H9 (cell line): Measurements from ENCODE around the gene NME4. TPM values are rescaled to one million over a fixed set of nuclear protein-coding genes. Genes with fewer than 3 reads are reported as not detected.

Experiments
- DNase-seq: peaks from one replicate; pipeline ENCODE4 v3.0.0-alpha.2; 2017
- H2AFZ ChIP-seq: one replicate; pipeline ENCODE4 v1.6.1; 2013; ENCODE audit warnings: mild to moderate bottlenecking, low read length, control low read depth, moderate library complexity
- H2AK5ac ChIP-seq: 2 replicates; pipeline ENCODE4 v1.6.1; 2013; ENCODE audit warnings: low read length, control low read depth, mixed read lengths; ENCODE audit not compliant: insufficient read length
- H2BK120ac ChIP-seq: one replicate; pipeline ENCODE4 v1.6.1; 2013; ENCODE audit warnings: low read depth, mild to moderate bottlenecking, low read length, control low read depth, inconsistent platforms; ENCODE audit not compliant: poor library complexity, severe bottlenecking
- H2BK12ac ChIP-seq: 2 replicates; pipeline ENCODE4 v1.6.1; 2013; ENCODE audit warnings: low read length, control low read depth, mixed read lengths, low read depth; ENCODE audit not compliant: insufficient read length
- H2BK15ac ChIP-seq: 2 replicates; pipeline ENCODE4 v1.6.1; 2013; ENCODE audit warnings: low read depth, low read length, control low read depth
- H2BK20ac ChIP-seq: one replicate; pipeline ENCODE4 v1.6.1; 2013; ENCODE audit warnings: low read depth, mild to moderate bottlenecking, low read length, control low read depth, inconsistent platforms; ENCODE audit not compliant: poor library complexity, severe bottlenecking
- H2BK5ac ChIP-seq: 2 replicates; pipeline ENCODE4 v1.6.1; 2013; ENCODE audit warnings: low read length, control low read depth, mixed read lengths; ENCODE audit not compliant: insufficient read length
- H3K14ac ChIP-seq: 2 replicates; pipeline ENCODE4 v1.6.1; 2013; ENCODE audit warnings: low read length, control low read depth; ENCODE audit not compliant: insufficient read depth
- H3K18ac ChIP-seq: 2 replicates; pipeline ENCODE4 v1.6.1; 2013; ENCODE audit warnings: low read depth, mild to moderate bottlenecking, mixed read lengths, low read length, control low read depth; ENCODE audit not compliant: insufficient read length
- H3K23ac ChIP-seq: 2 replicates; pipeline ENCODE4 v1.6.1; 2013; ENCODE audit warnings: low read length, control low read depth, mixed read lengths, low read depth; ENCODE audit not compliant: insufficient read length
- H3K23me2 ChIP-seq: 2 replicates; pipeline ENCODE4 v1.6.1; 2013; ENCODE audit warnings: low read depth, mild to moderate bottlenecking, mixed read lengths, low read length, control low read depth; ENCODE audit not compliant: insufficient read length, poor library complexity, severe bottlenecking
- H3K27ac ChIP-seq: 2 replicates; pipeline ENCODE4 v1.5.1; 2013; ENCODE audit warnings: low read length, control low read depth, mixed read lengths, low read depth; ENCODE audit not compliant: insufficient read length
- H3K27me3 ChIP-seq: 2 replicates; pipeline ENCODE4 v1.6.1; 2013; ENCODE audit warnings: low read length, control low read depth, inconsistent platforms; ENCODE audit not compliant: insufficient read depth
- H3K4ac ChIP-seq: 2 replicates; pipeline ENCODE4 v1.6.1; 2013; ENCODE audit warnings: low read depth, mild to moderate bottlenecking, control low read depth, inconsistent platforms, low read length, moderate library complexity
- H3K4me1 ChIP-seq: 2 replicates; pipeline ENCODE4 v1.6.1; 2013; ENCODE audit warnings: low read length, control low read depth, inconsistent platforms; ENCODE audit not compliant: insufficient read depth
- H3K4me2 ChIP-seq: 2 replicates; pipeline ENCODE4 v1.6.1; 2013; ENCODE audit warnings: low read length, control low read depth, mixed read lengths; ENCODE audit not compliant: insufficient read length, insufficient read depth
- H3K56ac ChIP-seq: 2 replicates; pipeline ENCODE4 v1.6.1; 2013; ENCODE audit warnings: low read depth, mild to moderate bottlenecking, mixed read lengths, low read length, control low read depth; ENCODE audit not compliant: insufficient read length
- H3K79me1 ChIP-seq: 2 replicates; pipeline ENCODE4 v1.6.1; 2013; ENCODE audit warnings: low read depth, mild to moderate bottlenecking, moderate library complexity, low read length, control low read depth, inconsistent platforms; ENCODE audit not compliant: insufficient read depth, poor library complexity, severe bottlenecking
- H3K79me2 ChIP-seq: 2 replicates; pipeline ENCODE4 v1.6.1; 2013; ENCODE audit warnings: low read length, control low read depth, inconsistent platforms; ENCODE audit not compliant: insufficient read depth
- H3K9ac ChIP-seq: 2 replicates; pipeline ENCODE4 v1.6.1; 2013; ENCODE audit warnings: low read length, control low read depth, mixed read lengths; ENCODE audit not compliant: insufficient read length; ENCODE audit errors: extremely low read depth
- H3K9me3 ChIP-seq: one replicate; pipeline ENCODE4 v1.6.1; 2013; ENCODE audit warnings: low read depth, low read length, inconsistent platforms; ENCODE audit not compliant: control insufficient read depth
- H3T11ph ChIP-seq: one replicate; pipeline ENCODE4 v1.6.1; 2013; ENCODE audit warnings: mild to moderate bottlenecking, low read length, control low read depth, inconsistent platforms
- H4K20me1 ChIP-seq: one replicate; pipeline ENCODE4 v1.6.1; 2013; ENCODE audit not compliant: control insufficient read depth, insufficient read length, insufficient read depth
- H4K5ac ChIP-seq: 2 replicates; pipeline ENCODE4 v1.6.1; 2013; ENCODE audit warnings: low read depth, mild to moderate bottlenecking, mixed read lengths, low read length, control low read depth; ENCODE audit not compliant: insufficient read length
- H4K8ac ChIP-seq: replicated peaks from 2 replicates; pipeline ENCODE4 v1.6.1; 2013; ENCODE audit warnings: low read length, control low read depth, mixed read lengths, low read depth; ENCODE audit not compliant: insufficient read length
- H4K91ac ChIP-seq: 2 replicates; pipeline ENCODE4 v1.6.1; 2013; ENCODE audit warnings: low read depth, mild to moderate bottlenecking, moderate library complexity, mixed read lengths, low read length, control low read depth; ENCODE audit not compliant: insufficient read length
- H3K27ac Mint-ChIP-seq, 3 experiments: 2 replicates in 2 of 3; 3 replicates in 1 of 3; pipeline ENCODE4 v1.8.0; 2020 to 2021; ENCODE audit warnings: mixed read lengths in 3 of 3, mild to moderate bottlenecking in 1 of 3, moderate library complexity in 1 of 3
- H3K27me3 Mint-ChIP-seq: 2 replicates; pipeline ENCODE4 v1.8.0; 2021; ENCODE audit warnings: low read depth, mild to moderate bottlenecking, moderate library complexity, mixed read lengths
- H3K36me3 Mint-ChIP-seq, 3 experiments: 2 replicates in 2 of 3; 3 replicates in 1 of 3; pipeline ENCODE4 v1.8.0; 2020 to 2021; ENCODE audit warnings: low read depth in 3 of 3, mixed read lengths in 3 of 3; ENCODE audit not compliant: insufficient read depth in 1 of 3
- H3K4me1 Mint-ChIP-seq, 2 experiments: 2 replicates each; pipeline ENCODE4 v1.8.0; 2020; ENCODE audit warnings: mixed read lengths in 2 of 2
- H3K4me3 Mint-ChIP-seq, 2 experiments: 2 replicates in 1 of 2; 3 replicates in 1 of 2; pipeline ENCODE4 v1.8.0; 2020 to 2021; ENCODE audit warnings: mild to moderate bottlenecking in 2 of 2, mixed read lengths in 2 of 2, moderate library complexity in 1 of 2
- H3K9me3 Mint-ChIP-seq, 2 experiments: 2 replicates in 1 of 2; 3 replicates in 1 of 2; pipeline ENCODE4 v1.8.0; 2020; ENCODE audit warnings: mild to moderate bottlenecking in 2 of 2, mixed read lengths in 2 of 2, moderate library complexity in 1 of 2
- WGBS: extraction: QIAGEN DNeasy Blood & Tissue Kit; methylation state at CpG from one replicate; pipeline ENCODE4 v1.1.7; 2013; ENCODE audit warnings: missing lambda C conversion rate, low lambda C conversion rate, mixed read lengths; ENCODE audit not compliant: insufficient read length; ENCODE audit errors: extremely low coverage; 5-methylcytosine and 5-hydroxymethylcytosine counted together
- total RNA-seq: library from RNA; stranded (reverse); gene quantifications from 2 replicates; pipeline ENCODE4 v1.2.1, GENCODE V29; 2021
- TF ChIP-seq, protein P1 (sequence below): fragments of 200-600 bp; sonication (generic); conservative IDR thresholded peaks from 3 replicates; pipeline ENCODE4 v1.8.0; 2021; ENCODE audit warnings: antibody characterized with exemption, mild to moderate bottlenecking

The NME4 gene
- total RNA-seq, 1 experiment from 2014 or later = 320 TPM

DNA sequence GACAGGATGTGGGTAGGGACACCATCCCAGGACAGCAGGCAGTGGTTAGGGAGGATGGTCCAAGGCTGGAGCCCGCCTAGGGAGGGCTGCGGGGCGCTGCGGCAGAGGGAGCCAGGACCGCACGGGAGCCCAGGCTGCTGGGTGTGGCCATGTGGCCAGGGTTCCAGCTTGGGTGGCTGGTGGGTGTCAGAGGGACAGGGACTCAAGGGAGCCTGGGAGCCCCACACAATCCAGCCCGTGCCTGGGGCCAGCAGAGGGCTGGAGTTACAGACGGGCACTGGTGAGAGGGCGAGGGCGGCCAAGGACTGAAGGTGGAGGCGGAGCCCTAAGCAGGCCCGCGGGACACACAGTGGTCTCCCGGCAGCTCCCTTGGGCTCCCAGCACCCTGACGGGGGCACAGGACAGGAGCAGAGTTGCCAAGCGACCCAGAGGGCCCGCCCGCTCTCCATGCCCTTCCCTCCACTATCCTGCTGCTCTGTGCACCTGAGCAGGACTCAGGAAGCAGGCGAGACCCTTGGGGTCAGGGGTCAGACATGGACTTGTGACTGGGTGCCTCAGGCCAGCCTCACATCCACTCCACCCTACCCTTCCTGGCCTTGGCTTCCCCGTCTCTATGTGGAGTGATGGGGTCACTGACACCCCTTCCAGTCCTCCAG, 33.8 kb upstream of the NME4 start:
- H3K9me3 ChIP-seq = no peaks in the 10 kb centered on the region
- no peak overlapping the region for H2BK120ac ChIP-seq
- no peak overlapping the region for H2BK5ac ChIP-seq
- H2BK15ac ChIP-seq = no peak overlapping the region
- H3K27ac ChIP-seq = no peak overlapping the region
- H3K23me2 ChIP-seq = no peaks in the 10 kb centered on the region
- no peaks in the 10 kb centered on the region for H3K4me1 ChIP-seq
- H3K79me1 ChIP-seq = no peaks in the 10 kb centered on the region
- H3K18ac ChIP-seq = no peak overlapping the region
- H3K23ac ChIP-seq = no peak overlapping the region
- Mint-ChIP-seq H3K9me3 (no peaks in the 10 kb centered on the region), H3K4me3 (no peak overlapping the region), H3K27ac (peak overlapping the region in 1 of 3 experiments; percentile 67; a peak in 1 of 7 replicates), H3K36me3 (peaks cover 3 to 19% (median 15%) of the 10 kb centered on the region in 3 experiments; a peak in 6 of 7 replicates), H3K4me1 (peaks cover 4 to 12% of the 10 kb centered on the region in 2 experiments; a peak in 3 of 4 replicates), H3K27me3 (peaks cover 9% of the 10 kb centered on the region)
- no peak overlapping the region for H3K9ac ChIP-seq
- no peak overlapping the region for H4K91ac ChIP-seq
- H2AK5ac ChIP-seq = no peak overlapping the region
- H4K8ac ChIP-seq = no peak overlapping the region
- no CpG with 5 or more reads among the region's 20 CpGs for WGBS
- no peak overlapping the region for H3K56ac ChIP-seq
- TF ChIP-seq, protein P1, sequence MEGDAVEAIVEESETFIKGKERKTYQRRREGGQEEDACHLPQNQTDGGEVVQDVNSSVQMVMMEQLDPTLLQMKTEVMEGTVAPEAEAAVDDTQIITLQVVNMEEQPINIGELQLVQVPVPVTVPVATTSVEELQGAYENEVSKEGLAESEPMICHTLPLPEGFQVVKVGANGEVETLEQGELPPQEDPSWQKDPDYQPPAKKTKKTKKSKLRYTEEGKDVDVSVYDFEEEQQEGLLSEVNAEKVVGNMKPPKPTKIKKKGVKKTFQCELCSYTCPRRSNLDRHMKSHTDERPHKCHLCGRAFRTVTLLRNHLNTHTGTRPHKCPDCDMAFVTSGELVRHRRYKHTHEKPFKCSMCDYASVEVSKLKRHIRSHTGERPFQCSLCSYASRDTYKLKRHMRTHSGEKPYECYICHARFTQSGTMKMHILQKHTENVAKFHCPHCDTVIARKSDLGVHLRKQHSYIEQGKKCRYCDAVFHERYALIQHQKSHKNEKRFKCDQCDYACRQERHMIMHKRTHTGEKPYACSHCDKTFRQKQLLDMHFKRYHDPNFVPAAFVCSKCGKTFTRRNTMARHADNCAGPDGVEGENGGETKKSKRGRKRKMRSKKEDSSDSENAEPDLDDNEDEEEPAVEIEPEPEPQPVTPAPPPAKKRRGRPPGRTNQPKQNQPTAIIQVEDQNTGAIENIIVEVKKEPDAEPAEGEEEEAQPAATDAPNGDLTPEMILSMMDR = no peak
- no peak overlapping the region for H3T11ph ChIP-seq
- no peak overlapping the region for H2BK20ac ChIP-seq
- no peaks in the 10 kb centered on the region for H3K27me3 ChIP-seq
- H4K5ac ChIP-seq = no peak overlapping the region
- no peak overlapping the region; the same call in 1 of the 2 replicates for H3K14ac ChIP-seq
- DNase-seq = no peak
- no peak overlapping the region for H2BK12ac ChIP-seq
- no peak overlapping the region for H2AFZ ChIP-seq
- H3K79me2 ChIP-seq = no peaks in the 10 kb centered on the region
- H3K4ac ChIP-seq = no peak overlapping the region
- no peak overlapping the region for H3K4me2 ChIP-seq
- H4K20me1 ChIP-seq = no peaks in the 10 kb centered on the region
